Vagina (tissue), 2 donors: ENCODE data around the gene MACO1. TPM values are rescaled to one million over a fixed set of nuclear protein-coding genes. Genes with fewer than 3 reads are reported as not detected.

ENCODE experiments used
- DNase-seq, 2 donors: peaks; one replicate each; pipeline ENCODE4 v3.0.0-alpha.2; 2017; ENCODE audit errors: extremely low spot score in 2 of 2
- H3K27ac ChIP-seq: fragments of 200-600 bp; sonication (generic); one replicate; pipeline ENCODE4 v1.5.1; 2019
- H3K27me3 ChIP-seq: fragments of 200-600 bp; sonication (generic); one replicate; pipeline ENCODE4 v1.5.1; 2019
- H3K36me3 ChIP-seq, 2 donors: fragments of 200-600 bp; sonication (generic); one replicate each; pipeline ENCODE4 v1.5.1; 2017 to 2019
- H3K4me1 ChIP-seq: fragments of 200-600 bp; sonication (generic); one replicate; pipeline ENCODE4 v1.5.1; 2019
- H3K4me3 ChIP-seq, 2 donors: fragments of 200-600 bp; sonication (generic); 1 replicate in 1 of 2; 2 replicates in 1 of 2; pipeline ENCODE4 v1.5.1; 2016 to 2019
- H3K9me3 ChIP-seq: fragments of 200-600 bp; sonication (generic); one replicate; pipeline ENCODE4 v1.5.1; 2019
- POLR2A ChIP-seq, 2 donors: fragments of 450-650 bp; IDR thresholded peaks; one replicate each; pipeline ENCODE4 v1.6.1; 2017; ENCODE audit warnings: antibody characterized with exemption in 2 of 2, mild to moderate bottlenecking in 2 of 2, moderate library complexity in 2 of 2
- POLR2AphosphoS5 ChIP-seq, 2 donors: sonication (generic); formaldehyde crosslinking; IDR thresholded peaks; one replicate each; pipeline ENCODE4 v1.9.0; 2017; ENCODE audit warnings: antibody characterized with exemption in 2 of 2, mild to moderate bottlenecking in 2 of 2, low read depth in 1 of 2; ENCODE audit not compliant: insufficient read depth in 1 of 2
- intact Hi-C: fragments of 100-400 bp; cut with DNase I; formaldehyde crosslinking; loops from one replicate; pipeline ENCODE4 v1.15.1; 2023
- total RNA-seq: library from RNA; depleted of rRNA; stranded (reverse); fragments of >200 nt; gene quantifications from one replicate; pipeline ENCODE4 v1.2.3, GENCODE V29; 2016
- TF ChIP-seq, protein P1 (sequence below), 3 experiments: fragments of 450-650 bp in 2 of 3; fragments of 200-600 bp in 1 of 3; sonication (generic) in 1 of 3; IDR thresholded peaks; one replicate each; pipeline ENCODE4 v1.5.1; 2017 to 2019; ENCODE audit warnings: antibody characterized with exemption in 3 of 3, mild to moderate bottlenecking in 2 of 3, moderate library complexity in 2 of 3

Gene MACO1
- total RNA-seq, 1 donor from 2014 or later: 13.8 TPM

DNA sequence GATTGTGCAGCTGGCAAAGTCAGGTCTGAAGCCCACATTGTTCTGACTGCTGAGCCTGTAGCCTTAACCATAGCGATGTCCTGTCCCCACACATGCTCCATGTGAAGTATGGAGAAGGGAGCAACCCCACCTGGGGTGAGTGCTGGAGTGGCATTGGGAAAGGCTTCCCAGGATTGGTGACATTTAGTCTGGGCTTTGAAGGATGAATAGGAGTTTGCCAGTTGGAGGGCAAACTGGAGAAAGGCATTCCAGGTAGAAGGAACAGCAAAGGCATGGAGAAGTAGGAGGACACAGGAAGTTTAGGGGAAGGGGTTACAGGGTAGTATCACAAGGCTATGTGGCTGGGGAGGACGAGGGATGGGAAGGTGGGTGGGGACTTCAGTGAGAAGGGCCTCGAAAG, 105.4 kb downstream of the MACO1 start:
- Histone ChIP-seq H3K27me3 (no peaks in the 10 kb centered on the region), H3K36me3 (no peaks in the 10 kb centered on the region), H3K9me3 (no peaks in the 10 kb centered on the region), H3K4me3 (no peak overlapping the region), H3K27ac (no peak overlapping the region), H3K4me1 (no peaks in the 10 kb centered on the region)
- intact Hi-C loops: no loop called here
- no peak for DNase-seq
- TF ChIP-seq, protein P1, sequence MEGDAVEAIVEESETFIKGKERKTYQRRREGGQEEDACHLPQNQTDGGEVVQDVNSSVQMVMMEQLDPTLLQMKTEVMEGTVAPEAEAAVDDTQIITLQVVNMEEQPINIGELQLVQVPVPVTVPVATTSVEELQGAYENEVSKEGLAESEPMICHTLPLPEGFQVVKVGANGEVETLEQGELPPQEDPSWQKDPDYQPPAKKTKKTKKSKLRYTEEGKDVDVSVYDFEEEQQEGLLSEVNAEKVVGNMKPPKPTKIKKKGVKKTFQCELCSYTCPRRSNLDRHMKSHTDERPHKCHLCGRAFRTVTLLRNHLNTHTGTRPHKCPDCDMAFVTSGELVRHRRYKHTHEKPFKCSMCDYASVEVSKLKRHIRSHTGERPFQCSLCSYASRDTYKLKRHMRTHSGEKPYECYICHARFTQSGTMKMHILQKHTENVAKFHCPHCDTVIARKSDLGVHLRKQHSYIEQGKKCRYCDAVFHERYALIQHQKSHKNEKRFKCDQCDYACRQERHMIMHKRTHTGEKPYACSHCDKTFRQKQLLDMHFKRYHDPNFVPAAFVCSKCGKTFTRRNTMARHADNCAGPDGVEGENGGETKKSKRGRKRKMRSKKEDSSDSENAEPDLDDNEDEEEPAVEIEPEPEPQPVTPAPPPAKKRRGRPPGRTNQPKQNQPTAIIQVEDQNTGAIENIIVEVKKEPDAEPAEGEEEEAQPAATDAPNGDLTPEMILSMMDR (IDR thresholded peaks at IDR 0.05): no peak
- TF ChIP-seq POLR2A (IDR thresholded peaks at IDR 0.05) (no peak), POLR2AphosphoS5 (IDR thresholded peaks at IDR 0.05; ENCODE audit: insufficient read depth in 1 of 2, low read depth in 1 of 2) (no peak)

DNA sequence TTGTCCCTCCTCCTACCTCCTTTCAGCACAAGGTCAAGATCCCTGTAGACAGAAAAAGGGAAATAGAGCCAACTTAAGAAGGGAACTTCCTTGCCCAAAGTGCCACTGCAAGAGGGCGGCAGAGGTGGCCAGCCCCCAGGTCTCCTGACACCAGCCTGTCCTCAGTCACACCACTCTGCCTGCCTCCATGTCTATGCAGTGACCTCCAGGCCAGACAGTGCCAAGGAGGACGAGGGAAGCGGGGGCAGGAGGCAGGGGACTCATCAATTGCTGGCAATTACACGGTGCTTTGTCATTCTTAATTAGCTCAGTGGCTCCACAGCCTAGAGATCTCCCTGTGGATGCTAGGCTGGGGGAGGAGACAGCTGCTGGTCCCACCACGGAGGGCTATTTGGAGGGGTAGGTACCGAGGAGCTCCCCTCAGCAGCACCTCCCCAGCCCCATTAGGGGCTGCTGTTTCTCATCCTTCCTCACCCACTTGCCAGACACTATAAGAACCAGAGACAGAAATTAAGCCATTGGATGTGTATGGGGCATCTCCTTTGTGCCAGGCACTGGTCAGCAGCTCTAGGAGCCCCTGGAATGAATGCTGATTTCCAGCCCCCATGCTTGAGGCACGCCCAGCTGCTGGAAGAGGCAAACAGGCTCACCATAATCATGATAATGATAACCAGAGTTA, 106.6 kb downstream of the MACO1 start:
- intact Hi-C loops: no loop called here
- no peaks in the 10 kb centered on the region for H3K27me3 ChIP-seq
- DNase-seq: no peak
- no peak overlapping the region for H3K27ac ChIP-seq
- TF ChIP-seq POLR2AphosphoS5 (IDR thresholded peaks at IDR 0.05; ENCODE audit: insufficient read depth in 1 of 2, low read depth in 1 of 2) (no peak), POLR2A (IDR thresholded peaks at IDR 0.05) (no peak)
- TF ChIP-seq, protein P1 (IDR thresholded peaks at IDR 0.05): no peak
- H3K9me3 ChIP-seq: no peaks in the 10 kb centered on the region
- no peak overlapping the region for H3K4me3 ChIP-seq
- H3K36me3 ChIP-seq: no peaks in the 10 kb centered on the region
- no peaks in the 10 kb centered on the region for H3K4me1 ChIP-seq

DNA sequence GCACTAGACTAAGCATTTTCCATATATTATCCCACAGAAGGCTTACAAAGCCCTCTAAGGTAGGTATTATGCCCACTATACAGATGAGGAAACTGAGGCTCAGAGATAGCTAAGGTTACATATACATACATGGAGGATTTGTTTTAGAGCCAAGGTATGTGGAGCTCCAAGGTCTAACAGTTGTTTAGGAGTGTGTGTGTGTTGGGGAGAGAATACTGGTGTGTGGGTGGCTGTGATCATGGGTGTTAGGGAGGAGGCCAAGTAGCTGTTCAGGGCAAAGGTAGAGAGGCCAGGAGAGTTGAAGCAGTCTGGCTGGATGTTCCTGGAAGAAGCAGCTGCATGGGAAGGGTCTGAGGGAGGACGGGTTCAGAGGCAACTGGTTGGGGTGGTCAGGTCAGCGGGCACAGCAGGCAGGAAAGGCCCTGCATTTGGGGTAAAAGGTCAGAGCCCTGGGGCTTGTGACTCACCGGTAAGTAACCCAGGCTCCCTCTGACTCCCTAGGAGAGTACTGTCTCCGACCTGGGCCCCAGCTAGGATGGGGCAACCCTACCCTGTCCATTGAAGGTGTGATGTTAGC, 107.6 kb downstream of the MACO1 start:
- intact Hi-C loops: no loop called here
- Histone ChIP-seq H3K27ac (no peak overlapping the region), H3K36me3 (no peaks in the 10 kb centered on the region), H3K27me3 (no peaks in the 10 kb centered on the region), H3K4me3 (no peak overlapping the region), H3K9me3 (no peaks in the 10 kb centered on the region), H3K4me1 (no peaks in the 10 kb centered on the region)
- no peak for DNase-seq
- no peak for TF ChIP-seq POLR2AphosphoS5 (IDR thresholded peaks at IDR 0.05; ENCODE audit: insufficient read depth in 1 of 2, low read depth in 1 of 2)
- TF ChIP-seq, protein P1 (IDR thresholded peaks at IDR 0.05): no peak
- no peak for TF ChIP-seq POLR2A (IDR thresholded peaks at IDR 0.05)

DNA sequence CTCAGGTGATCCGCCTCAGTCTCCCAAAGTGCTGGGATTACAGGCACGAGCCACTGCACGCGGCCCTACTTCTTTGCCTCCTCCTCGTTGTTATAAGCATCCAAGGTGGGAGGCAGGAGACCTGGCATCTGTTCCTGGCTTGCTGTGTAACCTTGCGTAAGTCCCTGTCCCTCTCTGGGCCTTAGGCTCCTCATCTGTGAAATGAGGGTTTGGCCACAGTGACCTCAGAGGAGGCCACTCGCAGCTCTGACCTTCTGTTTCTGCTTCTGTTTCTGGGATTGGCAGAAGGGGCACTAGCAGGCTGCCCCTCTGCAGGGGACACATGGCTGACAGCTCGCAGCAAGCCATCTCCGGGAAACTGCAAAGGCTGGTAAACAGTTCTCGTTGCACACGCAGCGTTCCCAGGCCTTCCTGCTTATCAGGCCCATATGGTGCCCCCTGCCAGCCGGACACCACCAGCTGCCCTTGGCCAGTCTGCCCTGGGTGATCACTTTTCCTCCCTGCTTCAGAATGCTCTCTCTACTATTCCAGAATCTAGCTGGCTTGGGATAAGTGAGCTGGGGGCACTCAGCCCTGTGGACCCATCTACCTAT, 110.1 kb downstream of the MACO1 start:
- Histone ChIP-seq H3K27ac (no peak overlapping the region), H3K4me1 (peaks cover 19% of the 10 kb centered on the region), H3K36me3 (no peaks in the 10 kb centered on the region), H3K27me3 (no peaks in the 10 kb centered on the region), H3K9me3 (no peaks in the 10 kb centered on the region), H3K4me3 (no peak overlapping the region)
- no peak for TF ChIP-seq POLR2A (IDR thresholded peaks at IDR 0.05)
- no peak for TF ChIP-seq POLR2AphosphoS5 (IDR thresholded peaks at IDR 0.05; ENCODE audit: insufficient read depth in 1 of 2, low read depth in 1 of 2)
- TF ChIP-seq, protein P1 (IDR thresholded peaks at IDR 0.05): no peak
- intact Hi-C loops: no loop called here
- DNase-seq: no peak

DNA sequence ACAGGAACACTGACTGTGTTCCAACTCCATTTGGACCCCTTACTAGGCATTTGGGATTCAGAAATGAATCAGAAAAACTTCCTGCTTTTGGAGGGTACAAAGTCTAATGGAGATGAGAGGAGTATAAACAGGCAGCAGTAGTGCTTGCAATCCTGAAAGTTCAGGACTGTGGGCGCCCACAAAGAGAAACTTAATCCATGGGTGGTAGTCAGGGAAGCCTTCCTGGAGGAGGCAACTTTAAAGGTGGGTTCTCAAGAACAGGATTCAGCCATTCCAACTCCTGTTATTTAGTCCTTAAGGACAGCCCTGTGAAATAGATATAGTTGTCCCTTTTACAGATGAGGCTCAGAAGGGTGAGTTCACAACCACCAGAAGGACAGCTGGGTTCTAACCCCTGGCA, 110.7 kb downstream of the MACO1 start:
- H3K27ac ChIP-seq: no peak overlapping the region
- no peaks in the 10 kb centered on the region for H3K9me3 ChIP-seq
- TF ChIP-seq, protein P1 (IDR thresholded peaks at IDR 0.05): no peak
- TF ChIP-seq POLR2AphosphoS5 (IDR thresholded peaks at IDR 0.05; ENCODE audit: insufficient read depth in 1 of 2, low read depth in 1 of 2): no peak
- TF ChIP-seq POLR2A (IDR thresholded peaks at IDR 0.05): no peak
- H3K27me3 ChIP-seq: no peaks in the 10 kb centered on the region
- no peak for DNase-seq
- peaks cover 25% of the 10 kb centered on the region for H3K4me1 ChIP-seq
- intact Hi-C loops: no loop called here
- H3K36me3 ChIP-seq: no peaks in the 10 kb centered on the region
- no peak overlapping the region for H3K4me3 ChIP-seq
